Measurements from ENCODE around the gene ZNF747.

ZNF747 gene

GRCh38 chr16:30534368-30535105 is at the start of gene ZNF747:
TSS of gene ZNF747 (minus strand) at chr16:30534858. CDS start at chr16:30534679, 179 bp downstream.
- DNase-seq (ENCODE audit: extremely low read depth in 1 of 2, low read depth in 1 of 2), result peak; percentile 74 to 87

DNA sequence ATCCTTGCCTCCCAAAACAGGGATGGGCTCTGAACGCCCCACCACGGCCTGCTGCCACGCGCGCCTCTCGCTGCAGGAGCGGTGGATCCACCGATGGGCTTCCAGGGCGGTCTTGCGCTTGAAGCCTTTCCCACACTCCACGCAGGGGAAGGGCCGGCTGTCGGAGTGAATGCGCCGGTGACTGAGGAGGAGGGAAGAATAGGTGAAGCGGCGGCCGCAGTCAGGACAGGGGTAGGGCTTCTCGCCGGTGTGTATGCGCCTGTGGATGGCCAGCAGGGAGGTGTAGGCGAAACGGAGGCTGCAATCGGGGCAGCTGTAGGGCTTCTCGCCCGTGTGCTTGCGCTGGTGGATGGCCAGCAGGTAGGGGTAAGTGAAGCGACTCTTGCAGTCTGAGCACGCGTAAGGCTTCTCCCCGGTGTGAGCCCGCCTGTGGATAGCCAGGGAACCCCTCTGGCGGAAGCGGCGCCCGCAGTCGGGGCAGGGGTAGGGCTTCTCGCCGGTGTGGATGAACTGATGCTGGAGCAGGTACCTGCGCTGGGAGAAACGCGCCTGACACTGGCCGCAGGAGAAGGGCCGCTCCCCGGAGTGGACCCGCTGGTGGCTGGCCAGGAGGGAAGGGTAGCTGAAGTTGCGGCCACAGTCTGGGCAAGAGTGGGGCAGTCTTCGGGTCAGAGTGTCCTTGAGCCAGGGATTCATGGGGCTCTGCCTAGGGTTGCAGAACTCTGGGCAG is 48.1 kb upstream of the ZNF747 start:
- no peak for DNase-seq (ENCODE audit: extremely low read depth in 1 of 2, low read depth in 1 of 2)

GRCh38 chr16:30581457-30581856 is 46.8 kb upstream of the ZNF747 start:
- DNase-seq (ENCODE audit: extremely low read depth in 1 of 2, low read depth in 1 of 2), result no peak

GRCh38 chr16:30574678-30575077 is 40.0 kb upstream of the ZNF747 start:
- DNase-seq (ENCODE audit: extremely low read depth in 1 of 2, low read depth in 1 of 2), result no peak

DNA sequence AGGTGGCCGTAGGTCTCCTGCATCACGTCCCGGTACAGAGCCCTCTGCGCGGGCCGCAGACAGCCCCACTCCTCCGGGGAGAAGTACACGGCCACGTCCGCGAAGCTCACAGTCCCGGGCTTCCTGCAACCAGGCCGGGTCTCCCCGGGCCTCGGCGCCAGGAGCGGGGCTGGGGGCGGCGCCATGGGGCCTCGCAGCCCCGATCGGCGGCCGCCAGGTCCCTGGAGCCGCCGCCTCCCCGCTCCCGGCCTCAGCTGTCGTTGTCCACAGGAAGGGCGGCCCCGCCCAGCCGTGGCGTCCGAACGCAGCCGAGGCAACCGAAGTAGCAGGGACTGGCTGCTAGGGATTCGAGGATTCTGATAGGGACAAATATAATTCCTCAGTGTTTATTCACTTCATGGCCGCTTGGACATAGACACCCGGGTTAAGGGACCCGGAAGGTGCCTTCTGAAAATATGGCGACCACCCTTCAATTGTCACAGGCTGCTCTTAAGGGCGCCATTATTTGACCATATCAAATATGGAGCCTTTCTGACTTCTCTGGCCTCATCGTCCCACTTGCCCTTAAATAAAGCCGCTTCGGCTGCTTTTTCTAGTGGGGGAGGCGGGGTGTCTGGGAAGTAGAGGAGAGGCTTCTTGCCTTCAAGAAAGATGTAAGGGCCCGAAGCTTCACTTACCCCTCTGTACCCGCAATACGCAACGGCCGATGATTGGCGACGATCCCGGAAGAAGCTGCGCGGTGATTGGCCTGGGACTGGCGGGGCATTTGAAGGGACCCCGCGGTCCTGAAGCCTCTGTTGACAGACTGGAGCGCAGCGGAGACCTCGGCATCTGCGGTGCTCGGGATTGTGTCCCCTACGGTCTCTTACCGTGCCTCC is 37.0 kb upstream of the ZNF747 start, which contains the start of gene ZNF688:
Gene ZNF688, minus strand, starts transcription at position 270 of the 878 bp plus-strand sequence. Its CDS starts 85 bp downstream, at position 185.
- peak; percentile 83 to 90 for DNase-seq (ENCODE audit: extremely low read depth in 1 of 2, low read depth in 1 of 2)

DNA sequence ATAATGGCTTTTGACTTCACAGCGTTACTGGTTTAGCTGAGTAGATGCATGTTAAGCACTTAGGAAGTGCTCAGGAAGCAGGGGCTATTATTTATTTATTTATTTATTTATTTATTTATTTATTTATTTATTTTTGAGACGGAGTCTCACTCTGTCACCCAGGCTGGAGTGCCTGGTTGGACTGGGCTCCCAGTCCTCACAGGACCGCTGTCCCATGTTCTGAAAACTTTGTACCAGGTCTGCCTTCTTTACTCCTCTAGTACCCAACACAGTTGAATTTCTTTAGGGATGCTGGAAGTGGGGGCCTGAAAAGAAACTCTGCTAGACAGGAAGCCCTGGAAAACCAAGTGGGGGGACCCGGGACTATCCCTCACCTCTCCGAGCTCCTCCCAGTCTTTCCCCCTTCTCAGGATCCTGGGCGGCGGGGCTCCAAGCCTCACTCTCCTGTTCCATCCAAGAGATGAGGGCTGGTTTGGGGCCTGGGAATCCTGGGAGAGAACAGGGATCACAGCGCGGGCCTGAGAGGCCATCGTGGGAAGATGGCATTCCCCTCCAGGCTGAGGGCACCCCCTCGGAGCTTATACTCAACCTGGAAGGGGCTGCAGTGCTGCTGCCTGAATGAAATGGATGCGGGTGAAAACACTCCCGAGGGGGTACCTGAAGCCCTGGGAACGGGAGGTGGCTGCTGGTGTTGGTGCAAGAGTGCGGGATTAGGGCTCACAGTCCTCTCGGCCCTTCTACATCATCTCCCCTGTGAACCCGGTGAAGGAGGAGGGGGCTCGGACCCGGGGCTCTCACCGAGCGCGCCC is 36.2 kb upstream of the ZNF747 start:
- no peak for DNase-seq (ENCODE audit: extremely low read depth in 1 of 2, low read depth in 1 of 2)

DNA sequence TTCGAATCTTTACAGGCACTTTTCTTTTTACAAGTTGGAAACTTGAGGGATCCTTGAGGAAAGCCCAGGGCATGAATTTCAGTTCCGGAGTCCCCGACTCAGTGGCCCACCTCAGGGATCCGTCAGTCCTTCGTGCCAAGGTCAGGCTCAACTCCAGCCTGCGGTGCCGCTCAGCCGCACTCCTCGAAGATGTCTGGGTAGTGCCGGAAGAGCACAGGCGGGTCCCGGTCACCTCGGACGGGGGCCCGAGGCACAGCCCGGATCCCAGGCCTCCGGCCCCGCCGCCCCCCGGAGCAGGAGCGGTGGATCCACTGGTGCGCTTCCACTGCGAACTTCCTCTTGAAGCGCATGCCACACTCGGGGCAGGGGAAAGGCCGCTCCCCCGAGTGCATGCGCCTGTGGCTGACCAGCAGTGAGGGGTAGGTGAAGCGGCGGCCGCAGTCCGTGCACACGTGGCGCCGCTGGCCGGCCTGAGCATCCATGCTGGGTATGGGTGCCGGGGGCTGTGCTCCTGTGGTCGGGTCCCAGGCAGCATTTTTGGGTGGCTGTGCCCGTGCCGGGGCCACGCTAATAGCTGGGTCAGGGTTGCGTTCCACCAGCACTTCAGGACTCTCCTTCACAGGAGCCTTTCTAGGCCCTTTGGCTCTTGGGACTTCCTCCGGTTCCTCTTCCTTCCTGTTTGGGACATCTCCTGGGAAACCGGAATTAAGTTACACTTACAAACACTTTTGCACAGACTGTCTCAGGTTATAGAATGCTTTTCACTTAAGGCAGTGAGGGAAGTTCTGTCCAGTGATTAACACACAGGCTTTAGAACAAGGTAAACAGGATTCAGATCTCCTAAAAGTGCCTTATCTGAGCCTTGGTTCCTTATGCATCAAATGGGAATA is 35.3 kb upstream of the ZNF747 start:
- no peak for DNase-seq (ENCODE audit: extremely low read depth in 1 of 2, low read depth in 1 of 2)

- no peak for DNase-seq (ENCODE audit: extremely low read depth in 1 of 2, low read depth in 1 of 2)
Observed at GRCh38 chr16:30569281-30569680, 34.6 kb upstream of the ZNF747 start.

GRCh38 chr16:30567991-30568638 is 33.5 kb upstream of the ZNF747 start:
- DNase-seq (ENCODE audit: extremely low read depth in 1 of 2, low read depth in 1 of 2), result no peak

- DNase-seq (ENCODE audit: extremely low read depth in 1 of 2, low read depth in 1 of 2), result no peak
Observed at GRCh38 chr16:30567160-30567990, 32.7 kb upstream of the ZNF747 start.

DNA sequence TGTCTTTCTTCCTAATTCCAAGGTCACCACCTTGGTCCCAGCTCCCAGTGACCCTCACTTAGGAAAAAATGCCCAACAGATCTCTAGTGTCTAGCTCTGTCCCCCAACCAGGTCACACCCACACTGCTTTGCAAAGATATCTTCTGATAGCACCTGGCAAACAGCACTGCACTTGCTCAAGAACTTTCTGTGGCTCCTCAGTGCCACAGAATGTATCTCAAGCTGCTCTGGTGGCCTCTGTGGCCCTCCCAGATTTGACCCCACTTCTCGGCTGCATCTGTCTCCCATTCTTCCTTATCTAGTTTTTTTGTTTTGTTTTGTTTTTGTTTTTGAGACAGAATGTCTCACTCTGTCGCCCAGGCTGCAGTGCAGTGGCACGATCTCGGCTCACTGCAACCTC is 31.9 kb upstream of the ZNF747 start:
- no peak for DNase-seq (ENCODE audit: extremely low read depth in 1 of 2, low read depth in 1 of 2)

DNA sequence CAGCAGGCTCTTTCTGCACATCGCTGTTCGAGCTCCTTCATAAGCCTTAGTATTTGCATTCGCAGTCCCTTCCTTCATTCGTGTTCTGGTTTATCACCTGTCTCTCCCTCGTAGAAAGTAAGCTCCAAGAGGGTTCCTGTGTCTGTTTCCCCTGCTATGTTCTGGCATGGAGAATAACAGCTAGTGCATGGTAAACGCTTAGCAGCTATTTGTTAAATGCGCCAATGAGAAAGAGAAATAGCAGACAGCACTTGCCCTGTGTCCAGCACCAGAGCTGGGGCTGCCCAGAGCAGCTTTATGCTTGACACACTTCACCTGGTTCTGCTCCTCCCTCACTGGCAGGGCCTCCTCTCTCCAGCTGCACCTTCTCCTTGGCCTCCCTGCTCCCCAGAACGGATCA is 31.3 kb upstream of the ZNF747 start:
- no peak for DNase-seq (ENCODE audit: extremely low read depth in 1 of 2, low read depth in 1 of 2)

DNA sequence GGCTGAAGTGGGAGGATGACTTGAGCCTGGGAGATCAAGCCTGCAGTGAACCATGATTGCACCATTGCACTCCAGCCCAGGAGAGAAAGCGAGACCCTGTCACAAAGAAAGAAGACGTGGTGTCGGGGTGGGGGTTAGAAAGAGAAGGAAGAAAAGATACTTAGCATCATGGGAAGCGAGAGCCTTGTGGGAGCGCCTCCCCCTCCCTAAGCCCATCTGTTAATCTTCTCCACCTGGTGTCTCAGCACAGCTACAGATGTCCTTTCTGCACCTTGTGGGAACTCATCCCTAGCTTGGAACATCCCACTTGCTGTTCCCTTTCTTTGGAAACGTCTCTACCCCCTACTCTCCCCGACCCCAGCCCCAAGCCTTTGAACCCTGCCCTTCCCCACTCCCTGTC is 30.9 kb upstream of the ZNF747 start:
- no peak for DNase-seq (ENCODE audit: extremely low read depth in 1 of 2, low read depth in 1 of 2)

DNA sequence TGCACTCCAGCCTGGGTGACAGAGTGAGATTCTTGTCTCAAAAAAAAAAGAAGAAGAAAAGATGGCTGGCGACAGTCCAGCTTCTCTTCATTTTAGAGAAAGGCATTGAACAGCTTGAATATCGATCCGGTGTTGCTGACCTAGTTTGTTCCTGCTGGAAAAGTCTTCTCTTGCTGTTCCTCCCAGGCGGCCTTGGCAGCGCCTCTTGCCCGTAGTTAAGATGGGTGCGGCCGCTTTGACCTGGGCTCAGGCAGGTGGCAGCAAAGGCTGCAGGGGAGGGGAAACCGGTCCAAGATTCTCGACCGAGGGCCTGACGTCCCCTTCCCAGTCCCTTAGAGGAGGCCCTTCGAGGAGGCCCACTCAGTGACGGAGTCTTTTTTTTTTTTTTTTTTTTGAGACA is 27.4 kb upstream of the ZNF747 start:
- no peak for DNase-seq (ENCODE audit: extremely low read depth in 1 of 2, low read depth in 1 of 2)

DNA sequence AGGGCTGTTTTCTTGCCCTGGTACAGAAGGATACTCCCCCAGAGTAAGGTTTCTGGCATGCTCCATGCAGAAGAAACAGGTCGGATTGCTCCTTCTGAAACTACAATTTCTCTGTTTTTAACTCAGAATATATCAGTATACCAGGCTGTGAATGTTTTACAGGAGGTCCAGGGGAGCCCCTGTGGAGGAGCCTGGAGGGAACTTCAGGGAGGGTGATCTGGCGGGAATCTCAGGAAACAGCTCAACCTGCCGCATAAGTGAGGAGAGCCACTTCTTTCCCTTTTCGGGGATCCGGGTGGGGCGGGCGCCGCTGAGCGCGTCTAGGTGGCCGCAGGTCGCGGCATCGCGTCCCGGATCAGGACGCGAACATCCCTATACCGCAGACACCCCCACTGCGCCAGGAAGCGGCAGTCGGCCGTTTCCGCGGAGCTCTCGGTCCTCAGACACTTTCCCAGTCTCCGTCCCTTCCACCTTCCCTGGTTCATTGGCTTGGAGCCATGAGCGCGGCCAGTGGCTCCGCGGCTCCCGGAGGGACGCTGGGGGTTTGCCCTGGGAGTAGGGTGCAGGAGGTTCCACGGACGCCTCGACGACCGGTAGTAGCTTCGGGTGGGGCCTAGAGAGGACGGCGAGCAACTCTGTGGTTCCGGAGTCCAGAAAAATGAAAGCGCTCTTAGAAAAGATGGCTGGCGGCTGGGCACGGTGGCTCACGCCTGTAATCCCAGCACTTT is 26.6 kb upstream of the ZNF747 start:
- DNase-seq (ENCODE audit: extremely low read depth in 1 of 2, low read depth in 1 of 2), result no peak

GRCh38 chr16:30559690-30560089 is 25.0 kb upstream of the ZNF747 start:
- DNase-seq (ENCODE audit: extremely low read depth in 1 of 2, low read depth in 1 of 2), result no peak

DNA sequence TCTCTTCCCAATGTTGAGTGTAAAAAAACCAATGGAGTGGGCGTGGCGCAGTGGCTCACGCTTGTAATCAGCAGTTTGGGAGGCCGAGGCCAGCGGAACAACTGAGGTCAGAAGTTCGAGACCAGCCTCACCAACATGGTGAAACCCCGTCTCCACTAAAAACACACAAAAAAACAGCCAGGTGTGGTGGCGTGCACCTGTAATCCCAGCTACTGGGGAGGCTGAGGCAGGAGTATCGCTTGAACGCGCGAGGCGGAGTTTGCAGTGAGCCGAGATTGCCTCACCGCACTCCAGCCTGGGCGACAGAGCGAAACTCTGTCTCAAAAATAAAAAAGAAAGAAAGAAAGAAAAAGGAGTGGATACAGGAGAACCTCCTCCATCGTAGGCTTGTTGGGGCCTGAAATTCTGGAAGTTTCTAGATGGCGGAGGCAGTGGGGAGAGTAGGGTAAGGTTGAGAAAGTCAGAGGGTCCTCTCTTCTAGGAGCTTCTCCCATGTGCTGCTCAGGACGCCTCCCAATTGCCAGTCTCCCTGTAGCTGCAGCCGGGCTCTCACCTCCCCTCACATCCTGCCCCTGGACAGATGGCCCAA is 24.2 kb upstream of the ZNF747 start:
- no peak for DNase-seq (ENCODE audit: extremely low read depth in 1 of 2, low read depth in 1 of 2)
